Fibroblast of skin of abdomen (primary cell): Measurements from ENCODE around the gene KIT.

Experiments used
- DNase-seq: peaks from one replicate; pipeline ENCODE4 v3.0.0-alpha.2; 2013

Gene KIT

DNA sequence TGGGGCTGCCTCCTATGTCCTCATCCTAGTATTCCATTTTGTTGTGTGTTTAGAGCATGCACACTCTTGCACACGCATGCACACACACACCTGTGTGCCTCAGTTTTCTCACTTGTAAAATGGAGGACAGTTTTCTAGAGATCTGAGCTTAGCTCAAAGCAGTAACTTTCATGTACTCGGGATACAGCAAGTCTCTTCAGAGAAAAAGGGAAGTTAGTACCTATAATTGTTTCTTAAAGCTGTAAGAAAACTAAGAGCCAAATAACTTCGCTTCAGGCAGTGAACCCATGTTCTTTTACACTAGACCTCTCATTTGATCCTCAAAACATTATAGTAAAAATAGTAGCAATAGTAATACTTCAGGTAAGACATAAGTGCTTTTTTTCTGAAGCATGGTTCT lies 49.6 kb downstream of the KIT start:
- DNase-seq: no peak

DNA sequence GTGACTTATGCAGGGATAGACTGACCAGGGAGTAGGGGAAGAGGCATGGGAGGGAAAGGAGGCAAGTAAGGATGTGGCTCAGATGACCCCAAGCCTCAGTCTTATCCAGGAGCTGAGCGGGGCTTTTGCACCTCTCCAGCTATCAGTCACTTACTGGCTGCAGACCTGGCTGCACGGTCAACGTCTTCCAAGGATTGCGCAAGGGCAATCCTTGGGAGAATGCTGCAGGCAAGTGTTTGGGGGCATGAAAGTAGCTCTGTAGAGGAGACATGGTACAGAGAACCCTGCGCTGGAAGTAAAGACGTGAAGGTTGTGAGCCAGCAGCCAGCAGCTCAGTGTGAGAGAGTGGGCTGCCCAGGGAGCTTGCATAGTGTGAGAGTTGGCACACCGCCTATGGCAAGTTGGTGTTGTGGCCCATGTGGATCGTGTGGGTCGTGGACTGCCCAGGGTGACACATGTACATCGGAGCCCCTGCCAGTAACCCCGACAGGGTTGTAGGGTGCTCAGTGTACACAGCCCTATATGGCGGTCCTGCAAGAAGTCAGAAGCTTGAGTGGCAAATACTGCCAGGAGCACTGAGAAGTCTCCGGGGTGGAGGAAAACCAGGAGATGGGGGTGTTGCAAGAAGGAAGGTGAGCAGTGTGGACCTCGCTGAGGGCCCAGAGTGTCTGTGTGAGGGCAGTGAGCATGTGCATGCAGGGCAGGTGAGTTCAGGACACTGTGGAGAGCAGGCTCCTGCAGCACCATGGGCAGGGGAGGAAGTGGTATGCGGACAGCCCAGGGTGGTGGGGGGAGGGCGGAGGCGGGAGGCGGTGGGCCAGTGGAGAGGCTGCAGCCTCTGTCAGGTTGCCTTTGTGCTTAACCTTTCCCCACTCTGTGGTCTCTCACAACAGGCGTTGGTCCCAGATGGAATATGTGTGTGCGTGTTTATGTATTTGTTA lies 50.9 kb downstream of the KIT start:
- DNase-seq: no peak

DNA sequence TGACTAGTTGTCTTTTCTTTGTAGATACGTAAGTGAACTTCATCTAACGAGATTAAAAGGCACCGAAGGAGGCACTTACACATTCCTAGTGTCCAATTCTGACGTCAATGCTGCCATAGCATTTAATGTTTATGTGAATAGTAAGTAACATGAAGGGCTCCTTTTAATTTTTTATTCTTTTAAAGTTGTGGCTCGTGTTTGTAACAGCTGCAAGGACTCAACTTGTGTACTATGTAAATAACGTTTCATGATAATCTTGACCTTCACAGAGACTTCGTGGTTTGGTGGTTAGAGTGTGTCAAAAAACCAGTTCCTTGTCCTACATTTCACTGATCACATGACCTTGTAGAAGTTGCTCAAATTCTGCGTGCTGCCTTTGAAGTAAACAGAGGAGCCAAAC lies 51.6 kb downstream of the KIT start:
- DNase-seq: no peak

DNA sequence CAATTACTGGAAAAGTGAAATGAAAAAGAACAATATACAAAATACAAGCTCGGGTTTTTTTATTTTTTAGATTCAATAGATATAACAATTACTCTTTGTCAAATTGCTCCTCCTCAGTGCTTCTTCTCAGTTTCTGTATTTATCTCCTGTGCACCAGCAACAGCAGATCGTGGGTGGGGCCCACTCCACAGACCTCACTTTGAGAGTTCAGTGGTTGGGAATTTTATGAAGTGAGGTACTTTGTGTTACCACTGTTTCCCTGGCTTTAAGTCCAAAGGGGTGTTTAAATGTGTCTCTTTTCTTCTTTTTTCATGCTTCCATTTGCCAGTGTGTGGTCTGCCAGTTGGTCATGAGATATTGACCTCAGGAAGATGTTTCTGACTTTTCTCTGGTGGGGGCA lies 54.4 kb downstream of the KIT start:
- DNase-seq: no peak

DNA sequence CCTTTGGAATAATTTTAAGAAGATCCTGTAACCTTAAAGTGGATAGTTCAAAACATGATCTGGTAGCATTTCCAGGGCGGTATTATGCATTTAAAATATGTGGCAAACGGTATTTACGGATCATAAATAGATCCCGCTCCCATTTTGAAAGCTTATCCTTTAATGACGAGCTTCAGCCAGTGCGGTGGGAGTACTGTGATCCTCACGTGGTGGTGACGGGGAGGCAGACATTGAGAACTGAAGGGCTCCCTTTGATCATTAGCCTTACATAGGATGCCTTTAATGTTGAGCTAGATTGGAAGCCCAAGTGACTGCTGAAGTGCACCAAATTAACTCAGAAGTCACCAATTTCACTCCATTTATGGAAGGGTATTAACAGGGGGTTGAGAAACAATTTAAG lies 56.9 kb downstream of the KIT start:
- DNase-seq: no peak

DNA sequence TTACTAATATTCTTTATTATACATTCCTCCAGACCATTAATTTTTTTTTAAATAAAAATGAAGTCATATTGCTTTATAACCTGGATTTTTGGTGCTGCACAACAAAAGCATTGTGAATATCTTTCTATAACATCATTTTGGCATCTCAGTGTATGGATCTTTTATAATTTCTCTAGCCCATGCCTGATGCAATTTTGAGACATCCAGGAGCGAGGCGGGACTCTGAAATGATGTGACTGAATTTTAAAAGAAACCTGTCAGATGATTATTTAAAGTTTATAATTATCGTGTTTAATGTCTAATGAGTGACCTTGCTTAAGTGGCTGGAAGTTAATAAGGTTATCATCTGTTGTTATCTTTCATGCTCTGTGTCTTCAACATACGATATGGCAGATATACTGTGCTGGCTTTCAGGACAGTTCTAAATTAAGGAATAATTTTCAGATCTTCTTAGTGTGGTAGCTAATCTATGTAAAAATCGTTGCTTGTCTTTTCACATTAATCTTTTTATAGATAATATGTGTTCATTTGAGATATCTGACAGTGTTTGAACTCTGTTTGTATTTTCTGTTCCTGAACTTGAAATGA lies 58.8 kb downstream of the KIT start:
- DNase-seq: no peak

DNA sequence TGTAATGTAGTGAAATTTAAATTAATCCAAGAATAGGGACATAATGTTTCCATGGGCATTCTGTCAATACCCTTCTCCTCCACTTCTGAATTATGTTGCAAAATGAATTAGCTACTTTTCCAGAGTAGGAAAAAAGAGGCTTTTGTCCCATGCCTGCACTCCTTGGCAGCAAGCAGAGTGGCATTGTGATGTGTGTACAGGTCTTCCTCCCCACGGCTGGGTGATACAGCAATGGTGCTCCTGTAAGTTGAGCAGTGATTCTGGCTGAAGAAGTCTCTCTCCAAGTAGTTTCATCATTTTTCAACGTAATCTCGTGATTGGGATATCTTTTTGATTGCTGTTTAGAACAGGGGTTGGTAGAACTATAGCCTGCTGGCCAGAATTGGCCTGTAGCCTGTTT lies 59.9 kb downstream of the KIT start:
- no peak for DNase-seq

DNA sequence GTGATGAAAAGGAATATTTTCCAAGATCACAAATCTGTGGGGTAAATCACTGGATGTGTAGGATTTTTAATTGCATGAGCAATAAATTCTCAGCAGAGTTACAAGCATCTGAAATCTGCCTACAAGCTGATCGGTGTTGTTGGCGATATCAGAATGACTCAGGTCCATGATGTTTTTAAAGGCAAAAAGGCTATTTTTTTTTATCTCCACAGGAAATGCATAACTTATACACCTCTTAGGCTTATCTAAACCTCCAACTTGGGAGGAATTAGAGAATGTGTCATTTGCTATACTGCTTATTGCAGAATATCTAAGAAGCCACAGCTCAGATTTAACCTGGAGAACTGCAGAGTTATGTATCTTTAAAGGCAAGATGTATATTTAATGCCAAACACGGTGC lies 61.6 kb downstream of the KIT start:
- peak; percentile 6 for DNase-seq

DNA sequence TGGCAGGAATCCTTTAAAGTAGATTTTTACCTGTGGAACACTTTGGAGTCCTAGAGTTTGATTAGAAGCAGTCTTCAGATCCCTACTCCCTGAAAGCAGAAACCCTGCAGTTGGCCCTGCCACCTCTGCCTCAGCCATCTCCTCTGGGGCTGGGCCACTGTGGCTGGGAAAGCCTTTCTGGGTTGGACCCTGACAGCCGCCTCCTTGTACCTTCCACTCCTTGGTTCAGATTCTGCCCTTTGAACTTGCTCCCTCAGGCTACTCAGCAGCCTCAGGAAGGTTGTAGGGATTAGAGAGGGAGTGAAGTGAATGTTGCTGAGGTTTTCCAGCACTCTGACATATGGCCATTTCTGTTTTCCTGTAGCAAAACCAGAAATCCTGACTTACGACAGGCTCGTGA lies 65.5 kb downstream of the KIT start:
- no peak for DNase-seq

DNA sequence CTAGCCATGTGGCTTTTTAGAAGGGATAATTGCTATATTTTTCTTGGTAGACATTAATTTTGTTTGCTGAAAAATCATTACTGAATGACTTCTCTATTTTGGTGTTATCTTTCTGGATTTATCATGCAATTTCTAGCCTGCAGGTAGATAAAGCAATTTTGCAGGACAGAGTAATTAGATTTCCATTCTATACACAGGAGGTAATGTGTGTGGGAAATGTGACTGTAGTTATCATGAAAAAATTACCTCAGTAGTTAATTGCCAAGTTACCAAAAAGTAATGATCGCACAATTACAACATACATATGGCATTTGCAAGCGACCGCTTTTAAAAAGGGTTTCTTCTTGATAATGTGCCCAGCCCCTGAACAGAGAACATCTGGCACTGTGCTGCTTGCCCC lies 66.1 kb downstream of the KIT start:
- DNase-seq: no peak

DNA sequence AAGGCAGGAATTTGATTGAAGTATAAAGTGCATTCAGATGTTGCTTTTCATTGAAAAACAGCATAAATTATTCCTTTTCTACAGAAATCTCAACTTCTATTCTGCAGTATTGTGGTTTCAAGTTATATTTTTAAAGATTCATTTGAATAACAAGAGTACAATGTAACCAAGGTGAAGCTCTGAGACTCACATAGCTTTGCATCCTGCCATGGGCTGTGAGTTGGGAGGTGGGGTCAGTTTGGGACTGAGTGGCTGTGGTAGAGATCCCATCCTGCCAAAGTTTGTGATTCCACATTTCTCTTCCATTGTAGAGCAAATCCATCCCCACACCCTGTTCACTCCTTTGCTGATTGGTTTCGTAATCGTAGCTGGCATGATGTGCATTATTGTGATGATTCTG lies 69.2 kb downstream of the KIT start:
- DNase-seq: no peak

DNA sequence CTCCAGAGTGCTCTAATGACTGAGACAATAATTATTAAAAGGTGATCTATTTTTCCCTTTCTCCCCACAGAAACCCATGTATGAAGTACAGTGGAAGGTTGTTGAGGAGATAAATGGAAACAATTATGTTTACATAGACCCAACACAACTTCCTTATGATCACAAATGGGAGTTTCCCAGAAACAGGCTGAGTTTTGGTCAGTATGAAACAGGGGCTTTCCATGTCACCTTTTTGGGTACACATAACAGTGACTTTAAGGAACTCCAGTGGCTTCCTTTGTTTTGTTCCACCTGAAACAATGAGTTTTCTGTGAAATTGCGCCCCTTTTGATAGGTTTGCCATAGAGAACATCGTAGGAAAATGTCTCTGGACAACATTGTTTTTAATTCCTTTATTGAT lies 69.6 kb downstream of the KIT start:
- no peak for DNase-seq

DNA sequence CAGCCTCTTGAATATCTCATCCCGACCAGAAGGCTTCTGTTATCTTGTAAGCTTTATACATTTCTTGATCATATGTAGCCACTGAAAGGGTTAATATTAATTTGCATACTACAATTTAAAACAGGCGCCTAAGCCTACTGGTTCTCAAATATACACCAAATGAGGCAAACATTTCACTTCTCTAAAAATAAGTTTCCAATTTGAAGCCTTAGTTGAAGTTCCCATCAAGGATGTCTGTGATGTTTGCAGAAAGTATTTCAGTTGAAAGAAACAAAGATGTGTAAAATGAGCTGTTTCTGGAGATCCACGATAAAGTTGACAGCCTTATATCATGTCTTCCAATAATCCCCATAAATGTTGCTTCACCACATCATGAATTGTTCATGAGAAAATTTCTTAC lies 70.6 kb downstream of the KIT start:
- DNase-seq: no peak

DNA sequence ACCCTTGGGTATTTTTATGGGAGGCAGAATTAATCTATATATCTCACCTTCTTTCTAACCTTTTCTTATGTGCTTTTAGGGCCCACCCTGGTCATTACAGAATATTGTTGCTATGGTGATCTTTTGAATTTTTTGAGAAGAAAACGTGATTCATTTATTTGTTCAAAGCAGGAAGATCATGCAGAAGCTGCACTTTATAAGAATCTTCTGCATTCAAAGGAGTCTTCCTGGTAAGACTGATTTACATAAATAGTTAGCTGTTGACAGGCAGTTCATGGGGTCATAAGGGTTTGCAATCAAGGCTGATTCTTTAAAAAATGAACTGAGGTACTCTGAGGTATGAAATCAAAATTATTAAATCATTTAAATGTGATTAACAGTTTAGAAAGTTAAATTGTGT lies 71.5 kb downstream of the KIT start:
- DNase-seq: no peak

DNA sequence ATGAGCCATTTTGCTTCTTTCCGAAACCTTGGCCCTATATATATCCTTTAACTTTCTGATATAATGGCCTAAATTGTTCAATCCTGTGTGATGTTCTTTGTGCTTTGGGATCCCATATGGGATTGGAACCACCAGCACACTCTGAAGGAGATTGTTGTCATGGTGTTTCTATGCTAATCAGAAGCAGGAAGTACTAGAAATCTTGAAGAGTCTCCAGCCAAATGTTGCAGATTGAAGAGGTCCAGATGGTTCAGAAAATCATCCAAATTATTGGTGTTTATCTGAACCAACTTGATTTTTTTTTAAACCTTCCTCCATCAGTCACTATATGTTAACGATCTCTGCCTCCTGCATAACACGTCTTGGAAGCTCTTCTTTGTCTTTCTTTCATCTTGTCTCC lies 72.8 kb downstream of the KIT start:
- no peak for DNase-seq

DNA sequence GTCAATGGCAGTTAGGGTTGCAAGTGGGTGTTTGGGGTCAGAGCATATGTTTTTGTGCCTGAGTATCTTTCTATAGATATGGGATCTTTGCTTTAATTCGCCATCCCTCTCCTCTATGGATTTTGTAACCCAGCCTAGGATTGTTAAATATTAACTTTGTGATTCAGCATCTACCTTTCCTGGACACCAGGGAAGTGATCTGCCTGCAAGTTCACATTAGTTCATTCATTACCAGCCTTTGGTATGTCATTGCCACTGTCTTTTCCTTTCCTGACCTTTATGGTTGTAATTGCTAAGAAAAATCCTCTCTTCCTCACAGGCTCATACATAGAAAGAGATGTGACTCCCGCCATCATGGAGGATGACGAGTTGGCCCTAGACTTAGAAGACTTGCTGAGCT lies 73.8 kb downstream of the KIT start:
- no peak for DNase-seq

DNA sequence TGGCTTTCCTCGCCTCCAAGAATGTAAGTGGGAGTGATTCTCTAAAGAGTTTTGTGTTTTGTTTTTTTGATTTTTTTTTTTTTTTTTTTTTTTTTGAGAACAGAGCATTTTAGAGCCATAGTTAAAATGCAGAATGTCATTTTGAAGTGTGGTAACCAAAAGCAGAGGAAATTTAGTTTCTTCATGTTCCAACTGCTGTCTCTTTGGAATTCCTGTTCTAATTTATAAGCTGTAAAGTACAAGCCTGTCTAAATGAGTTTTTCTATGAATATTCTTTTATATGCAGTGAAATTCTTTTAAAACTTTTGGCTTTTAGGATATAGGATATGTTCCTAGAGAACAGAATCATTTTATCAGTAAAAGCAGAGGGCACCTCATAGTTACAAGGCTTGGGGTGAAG lies 74.2 kb downstream of the KIT start:
- no peak for DNase-seq

DNA sequence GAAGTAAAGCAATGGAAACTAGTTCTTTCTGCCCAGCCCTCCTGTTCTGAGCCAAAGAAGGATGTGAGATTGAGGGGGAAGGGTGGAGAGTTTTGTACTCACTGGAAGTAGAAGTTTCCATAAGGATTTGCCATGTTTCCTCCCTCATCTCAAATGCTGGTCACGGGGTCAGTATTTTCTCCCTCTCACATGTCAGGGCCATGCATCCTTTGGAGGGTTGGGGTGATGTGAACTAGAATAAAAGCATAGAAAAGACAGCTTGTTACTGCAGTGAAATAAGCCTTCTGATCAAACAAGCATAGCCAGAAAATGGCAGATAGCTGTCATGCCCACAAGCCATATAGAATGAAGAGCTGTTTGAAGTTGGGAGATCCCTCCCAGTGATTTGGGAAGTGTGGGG lies 79.7 kb downstream of the KIT start:
- DNase-seq: no peak

DNA sequence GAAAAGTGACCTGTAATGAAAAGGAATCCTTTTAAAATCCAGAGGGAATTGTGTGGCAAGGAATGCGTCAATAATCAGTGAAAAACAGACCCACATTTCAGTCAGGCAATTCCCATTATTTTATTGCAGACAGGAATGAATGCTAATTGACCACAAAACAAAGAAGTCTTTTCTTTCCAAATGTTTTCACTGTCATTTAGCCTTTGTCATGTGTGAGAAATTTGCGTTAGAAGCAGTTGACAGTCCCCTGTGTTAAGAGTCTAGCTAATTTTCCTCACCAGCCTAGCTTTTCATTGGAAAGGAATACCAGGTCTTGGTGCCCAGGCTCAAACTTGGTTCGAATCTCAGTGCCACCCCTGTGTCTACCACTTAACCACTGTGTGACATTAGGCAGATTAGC lies 83.4 kb downstream of the KIT start:
- no peak for DNase-seq

DNA sequence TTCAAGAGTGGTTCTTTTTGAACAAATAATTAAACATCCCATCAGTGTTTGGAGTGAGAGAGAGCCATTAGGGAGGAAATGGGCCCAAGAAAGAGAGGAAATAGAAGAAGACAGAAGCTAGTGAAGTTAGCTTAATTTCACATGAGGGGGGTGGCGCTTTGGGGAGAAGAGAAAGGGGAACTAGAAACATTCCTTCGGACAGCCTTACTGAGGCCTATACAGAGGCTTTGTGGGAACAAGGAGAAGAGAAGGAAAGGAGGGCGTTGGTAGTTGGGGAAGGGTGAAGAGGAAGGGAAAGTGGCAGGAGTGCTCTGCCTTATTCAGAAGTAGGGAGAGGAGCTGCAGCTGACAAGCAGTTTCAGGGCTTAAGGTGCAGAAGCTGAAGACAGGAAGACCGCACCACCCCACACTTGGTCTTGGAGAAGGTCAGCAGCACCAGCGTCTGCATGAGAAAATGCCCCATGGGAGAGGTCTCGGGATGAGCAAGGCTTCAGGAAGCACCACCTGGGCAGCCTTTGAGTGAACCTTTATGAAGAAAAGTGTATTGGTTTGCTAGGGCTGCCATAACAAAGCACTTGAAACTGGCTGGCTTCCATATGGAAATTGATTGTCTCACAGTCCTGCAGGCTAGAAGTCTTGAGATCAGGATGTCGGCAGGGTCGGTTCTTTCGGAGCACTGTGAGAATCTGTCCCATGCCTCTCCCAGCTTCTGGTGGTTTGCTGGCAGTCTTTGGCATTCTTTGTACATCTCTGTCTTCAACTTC lies 85.1 kb downstream of the KIT start:
- no peak for DNase-seq

DNA sequence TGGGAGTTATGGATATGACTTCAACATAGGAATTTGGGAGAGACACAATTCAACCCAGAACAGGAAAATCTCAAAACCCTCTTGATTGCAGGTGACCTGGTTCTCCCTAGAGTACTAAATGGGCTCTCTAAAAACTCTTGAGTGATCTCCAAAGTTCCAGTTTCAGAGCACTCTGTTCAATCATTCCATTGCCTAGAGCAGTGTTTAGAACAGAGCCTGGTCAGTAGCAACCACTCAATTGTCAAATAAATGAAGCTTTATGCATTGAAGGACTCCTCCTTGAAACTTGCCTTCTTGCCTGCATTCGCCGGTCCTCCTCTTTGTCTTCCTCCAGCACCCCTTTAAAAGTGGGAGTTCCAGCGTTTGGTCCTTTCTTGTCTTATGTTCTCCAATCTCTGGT lies 85.8 kb downstream of the KIT start:
- no peak for DNase-seq

DNA sequence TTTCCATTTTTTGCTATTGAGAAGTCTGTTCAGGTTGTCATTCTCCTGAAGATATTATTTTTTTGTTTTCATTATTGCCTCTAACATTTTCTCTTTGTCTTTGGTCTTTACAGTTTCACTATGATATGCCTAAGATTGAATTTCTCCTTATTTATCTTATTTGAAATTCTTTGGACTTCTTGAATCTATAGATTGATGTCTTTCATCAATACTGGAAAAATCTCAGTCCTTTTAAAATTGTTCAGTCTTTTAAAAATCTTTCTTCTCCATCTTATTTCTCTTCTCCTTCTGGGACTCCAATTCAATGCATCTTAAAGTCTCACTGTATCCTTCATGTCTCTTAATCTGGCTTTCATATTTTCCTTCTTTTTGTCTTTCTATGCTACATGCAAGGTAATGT lies 86.7 kb downstream of the KIT start:
- DNase-seq: no peak

DNA sequence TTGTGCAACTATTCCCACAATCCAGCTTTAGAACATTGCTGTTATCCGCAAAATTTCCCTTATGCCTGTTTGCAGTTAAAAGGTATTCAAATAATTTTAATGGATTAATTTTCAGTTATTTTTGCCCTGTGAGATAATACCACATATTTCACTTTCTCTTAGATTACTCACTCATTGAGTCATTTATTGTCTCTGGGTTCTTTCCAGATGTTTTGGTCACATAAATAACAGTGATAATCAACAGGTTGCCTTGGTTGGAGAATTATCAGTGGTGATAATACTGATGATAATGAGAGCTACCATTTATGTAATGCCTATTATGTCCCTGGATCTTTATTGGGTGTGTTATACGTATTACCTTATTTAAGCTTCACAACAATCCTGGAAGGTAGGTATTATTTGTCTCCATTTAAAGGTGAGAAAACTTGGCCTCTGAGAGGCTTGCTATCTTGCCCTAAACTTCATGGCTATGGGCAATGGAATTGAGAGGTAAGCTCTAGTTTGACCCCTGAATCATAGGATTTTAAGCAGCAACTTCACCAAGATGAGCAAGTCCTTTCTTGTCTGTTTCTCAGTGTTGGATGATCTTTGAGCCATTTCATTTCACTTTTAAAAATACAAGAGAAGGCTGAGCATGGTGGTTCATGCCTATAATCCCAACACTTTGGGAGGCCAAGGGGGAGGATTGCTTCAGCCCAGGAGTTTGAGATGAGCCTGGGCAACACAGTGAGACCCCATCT lies 87.4 kb downstream of the KIT start:
- DNase-seq: no peak
